Measurements from ENCODE around the gene CTSV.
"Not testable (repeated sequence)": the region's sequence is repeated elsewhere in the genome, so short reads cannot be mapped to it uniquely, and the experiment has no call there.

CTSV gene

DNA sequence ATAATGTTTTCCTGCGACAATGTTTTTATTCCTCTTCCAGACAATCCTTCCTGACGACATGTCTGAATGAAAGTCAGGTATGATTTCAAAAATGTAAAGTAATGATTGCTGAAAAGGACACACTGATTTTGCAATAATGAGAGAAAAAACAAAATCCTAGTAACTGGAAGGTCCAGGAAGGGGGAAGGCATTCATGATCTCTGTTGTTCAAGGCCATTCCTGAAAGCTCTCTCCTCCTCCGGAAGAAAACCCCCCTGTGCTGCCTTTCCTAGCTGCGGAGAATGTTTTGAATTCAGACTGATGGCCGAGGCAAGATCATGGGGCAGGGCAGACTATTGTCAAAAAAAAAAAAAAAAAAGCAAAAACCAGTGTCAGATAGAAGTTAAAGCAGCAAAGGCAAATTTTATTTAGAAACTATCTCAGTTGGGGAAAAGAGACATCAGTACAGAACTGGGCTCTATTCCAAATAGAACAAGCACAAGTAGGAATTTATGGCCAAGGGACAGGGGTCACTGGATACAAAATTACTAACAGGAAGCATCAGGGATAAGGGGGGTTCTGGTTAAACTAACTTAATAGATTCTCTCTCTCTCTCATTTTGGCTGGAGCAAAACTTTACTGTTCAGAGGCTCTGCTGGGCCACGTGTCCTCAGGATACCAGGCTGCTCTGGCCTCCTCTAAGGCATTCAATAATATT, 36.5 kb upstream of the CTSV start:
- DNase-seq (ENCODE audit: low read depth), result no peak
- H3K4me3 ChIP-seq (ENCODE audit: low read depth, low read length), result no peak overlapping the region
- TF ChIP-seq, protein P1, sequence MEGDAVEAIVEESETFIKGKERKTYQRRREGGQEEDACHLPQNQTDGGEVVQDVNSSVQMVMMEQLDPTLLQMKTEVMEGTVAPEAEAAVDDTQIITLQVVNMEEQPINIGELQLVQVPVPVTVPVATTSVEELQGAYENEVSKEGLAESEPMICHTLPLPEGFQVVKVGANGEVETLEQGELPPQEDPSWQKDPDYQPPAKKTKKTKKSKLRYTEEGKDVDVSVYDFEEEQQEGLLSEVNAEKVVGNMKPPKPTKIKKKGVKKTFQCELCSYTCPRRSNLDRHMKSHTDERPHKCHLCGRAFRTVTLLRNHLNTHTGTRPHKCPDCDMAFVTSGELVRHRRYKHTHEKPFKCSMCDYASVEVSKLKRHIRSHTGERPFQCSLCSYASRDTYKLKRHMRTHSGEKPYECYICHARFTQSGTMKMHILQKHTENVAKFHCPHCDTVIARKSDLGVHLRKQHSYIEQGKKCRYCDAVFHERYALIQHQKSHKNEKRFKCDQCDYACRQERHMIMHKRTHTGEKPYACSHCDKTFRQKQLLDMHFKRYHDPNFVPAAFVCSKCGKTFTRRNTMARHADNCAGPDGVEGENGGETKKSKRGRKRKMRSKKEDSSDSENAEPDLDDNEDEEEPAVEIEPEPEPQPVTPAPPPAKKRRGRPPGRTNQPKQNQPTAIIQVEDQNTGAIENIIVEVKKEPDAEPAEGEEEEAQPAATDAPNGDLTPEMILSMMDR (conservative IDR thresholded peaks at IDR 0.05; ENCODE audit: low read depth, low read length), result no peak

- H3K4me3 ChIP-seq (ENCODE audit: low read depth, low read length), result no peak overlapping the region
- TF ChIP-seq, protein P1 (conservative IDR thresholded peaks at IDR 0.05; ENCODE audit: low read depth, low read length), result no peak
- no peak for DNase-seq (ENCODE audit: low read depth)
These were observed 34.6 kb upstream of the CTSV start for GRCh38 chr9:97073506-97073905.

- TF ChIP-seq, protein P1 (conservative IDR thresholded peaks at IDR 0.05; ENCODE audit: low read depth, low read length), result no peak
These were observed 33.4 kb upstream of the CTSV start for GRCh38 chr9:97072285-97072776.

DNA sequence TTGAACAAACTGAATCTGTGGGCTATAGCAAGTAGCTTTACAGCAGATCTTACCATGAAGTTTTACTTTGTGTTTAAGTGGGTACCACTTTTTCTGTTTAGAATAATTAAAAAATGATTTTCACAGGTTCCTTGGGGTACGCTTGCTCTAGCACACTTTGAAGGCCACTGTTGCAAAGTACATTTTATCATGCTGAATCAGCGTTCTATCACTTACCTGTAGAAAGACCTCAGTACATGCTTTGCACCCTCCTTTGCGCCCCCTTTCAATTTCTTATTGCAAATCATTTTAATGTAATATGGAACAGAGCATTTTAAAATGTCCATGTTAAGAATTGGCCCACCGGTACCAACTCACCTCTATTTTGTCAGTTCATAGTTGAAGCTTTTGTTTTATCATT, 31.4 kb upstream of the CTSV start:
- DNase-seq (ENCODE audit: low read depth); H3K4me3 ChIP-seq (ENCODE audit: low read depth, low read length): not testable (repeated sequence)

More at GRCh38 chr9:97072285-97072776, 33.4 kb upstream of the CTSV start:
- DNase-seq (ENCODE audit: low read depth), result no peak
- H3K4me3 ChIP-seq (ENCODE audit: low read depth, low read length), result no peak overlapping the region

DNA sequence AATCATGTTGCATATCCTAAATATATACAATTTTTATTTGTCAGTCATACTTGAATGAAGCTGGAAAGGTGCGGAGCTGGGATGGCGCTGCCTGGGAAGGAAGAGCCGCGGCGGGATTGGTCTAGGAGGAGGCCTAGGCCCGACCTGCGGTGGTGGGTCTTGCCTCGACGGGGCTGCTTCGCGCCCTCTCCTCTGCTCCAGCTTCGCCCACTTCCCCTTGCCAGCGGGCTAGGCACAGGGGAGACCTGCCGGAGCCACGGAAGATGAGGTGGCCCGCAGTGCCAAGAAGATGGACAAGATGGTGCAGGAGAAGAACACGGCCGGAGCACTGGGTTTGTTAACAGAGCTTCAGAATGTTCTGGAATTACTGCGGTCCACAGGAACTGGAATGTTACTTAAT, 28.5 kb upstream of the CTSV start:
- DNase-seq (ENCODE audit: low read depth), result no peak
- H3K4me3 ChIP-seq (ENCODE audit: low read depth, low read length), result no peak overlapping the region
- TF ChIP-seq, protein P1 (conservative IDR thresholded peaks at IDR 0.05; ENCODE audit: low read depth, low read length), result no peak

DNA sequence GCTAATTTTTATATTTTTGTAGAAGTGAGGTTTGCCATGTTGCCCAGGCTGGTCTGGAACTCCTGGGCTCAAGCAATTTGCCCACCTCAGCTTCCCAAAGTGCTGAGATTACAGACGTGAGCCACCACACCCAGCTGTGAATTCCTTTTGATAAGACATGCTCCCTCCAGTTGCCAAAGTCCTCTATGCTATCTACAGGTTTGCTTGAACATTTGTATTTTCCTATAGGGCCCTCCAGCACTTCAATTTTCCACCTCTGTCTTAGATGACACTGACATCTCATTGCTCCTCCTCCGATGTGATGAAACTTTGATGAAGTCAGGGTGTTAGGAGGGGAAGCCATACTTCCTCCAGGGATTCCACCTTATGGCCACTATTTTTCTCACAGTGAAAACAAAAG, 25.2 kb upstream of the CTSV start:
- no peak overlapping the region for H3K4me3 ChIP-seq (ENCODE audit: low read depth, low read length)
- TF ChIP-seq, protein P1 (conservative IDR thresholded peaks at IDR 0.05; ENCODE audit: low read depth, low read length), result no peak
- no peak for DNase-seq (ENCODE audit: low read depth)

GRCh38 chr9:97060796-97061195, 21.9 kb upstream of the CTSV start:
- TF ChIP-seq, protein P1 (conservative IDR thresholded peaks at IDR 0.05; ENCODE audit: low read depth, low read length), result no peak
- DNase-seq (ENCODE audit: low read depth), result no peak
- H3K4me3 ChIP-seq (ENCODE audit: low read depth, low read length), result no peak overlapping the region
